ENCODE results near the gene GPC5.

GPC5 gene

GRCh38 chr13:91709180-91709579 is 310.8 kb downstream of the GPC5 start:
- H3K27me3 Mint-ChIP-seq = no peaks in the 10 kb centered on the region
- ATAC-seq (ENCODE audit: low read depth) (no peak), DNase-seq (ENCODE audit: low spot score in 2 of 2) (no peak)
- H3K4me1 Mint-ChIP-seq = no peaks in the 10 kb centered on the region
- H3K9me3 Mint-ChIP-seq = no peaks in the 10 kb centered on the region
- H3K4me3 Mint-ChIP-seq = no peak overlapping the region
- no peaks in the 10 kb centered on the region for H3K36me3 Mint-ChIP-seq
- no peak overlapping the region for H3K27ac Mint-ChIP-seq

GRCh38 chr13:91710733-91711132 is 312.3 kb downstream of the GPC5 start:
- Mint-ChIP-seq H3K4me1 (no peaks in the 10 kb centered on the region), H3K27me3 (no peaks in the 10 kb centered on the region), H3K9me3 (no peaks in the 10 kb centered on the region), H3K4me3 (no peak overlapping the region), H3K27ac (no peak overlapping the region), H3K36me3 (no peaks in the 10 kb centered on the region)
- no peak for ATAC-seq (ENCODE audit: low read depth)
- no peak for DNase-seq (ENCODE audit: low spot score in 2 of 2)

GRCh38 chr13:91714855-91715254 is 316.4 kb downstream of the GPC5 start:
- Mint-ChIP-seq H3K36me3 (no peaks in the 10 kb centered on the region), H3K27ac (no peak overlapping the region), H3K4me3 (no peak overlapping the region), H3K9me3 (peaks cover 3% of the 10 kb centered on the region), H3K4me1 (no peaks in the 10 kb centered on the region), H3K27me3 (no peaks in the 10 kb centered on the region)
- ATAC-seq (ENCODE audit: low read depth) = no peak
- DNase-seq (ENCODE audit: low spot score in 2 of 2) = no peak

- Mint-ChIP-seq H3K4me3 (no peak overlapping the region), H3K27me3 (no peaks in the 10 kb centered on the region), H3K4me1 (no peaks in the 10 kb centered on the region), H3K36me3 (no peaks in the 10 kb centered on the region), H3K27ac (no peak overlapping the region), H3K9me3 (peaks cover 3% of the 10 kb centered on the region)
- DNase-seq (ENCODE audit: low spot score in 2 of 2) = no peak
- ATAC-seq (ENCODE audit: low read depth) = no peak
Observed at GRCh38 chr13:91716436-91717065, 318.1 kb downstream of the GPC5 start.

GRCh38 chr13:91719033-91719432 is 320.6 kb downstream of the GPC5 start:
- H3K36me3 Mint-ChIP-seq = no peaks in the 10 kb centered on the region
- H3K27me3 Mint-ChIP-seq = no peaks in the 10 kb centered on the region
- H3K9me3 Mint-ChIP-seq = peaks cover 3% of the 10 kb centered on the region
- DNase-seq (ENCODE audit: low spot score in 2 of 2) = no peak
- no peaks in the 10 kb centered on the region for H3K4me1 Mint-ChIP-seq
- no peak overlapping the region for H3K27ac Mint-ChIP-seq
- ATAC-seq (ENCODE audit: low read depth) = no peak
- H3K4me3 Mint-ChIP-seq = no peak overlapping the region

GRCh38 chr13:91721413-91721812 is 323.0 kb downstream of the GPC5 start:
- Mint-ChIP-seq H3K9me3 (peaks cover 3% of the 10 kb centered on the region), H3K27me3 (no peaks in the 10 kb centered on the region), H3K36me3 (no peaks in the 10 kb centered on the region), H3K4me3 (no peak overlapping the region), H3K4me1 (no peaks in the 10 kb centered on the region), H3K27ac (no peak overlapping the region)
- ATAC-seq (ENCODE audit: low read depth) (no peak), DNase-seq (ENCODE audit: low spot score in 2 of 2) (no peak)

- DNase-seq (ENCODE audit: low spot score in 2 of 2) (peak in 1 of 2 donors; percentile 0), ATAC-seq (ENCODE audit: low read depth) (no peak)
- no peaks in the 10 kb centered on the region for H3K4me1 Mint-ChIP-seq
- no peak overlapping the region for H3K27ac Mint-ChIP-seq
- H3K9me3 Mint-ChIP-seq = peaks cover 1% of the 10 kb centered on the region
- no peaks in the 10 kb centered on the region for H3K27me3 Mint-ChIP-seq
- H3K36me3 Mint-ChIP-seq = no peaks in the 10 kb centered on the region
- no peak overlapping the region for H3K4me3 Mint-ChIP-seq
Observed at GRCh38 chr13:91722267-91722884, 324.0 kb downstream of the GPC5 start.

- H3K27me3 Mint-ChIP-seq = no peaks in the 10 kb centered on the region
- no peaks in the 10 kb centered on the region for H3K36me3 Mint-ChIP-seq
- H3K4me1 Mint-ChIP-seq = no peaks in the 10 kb centered on the region
Observed at GRCh38 chr13:91724591-91724990, 326.2 kb downstream of the GPC5 start.

GRCh38 chr13:91725646-91726045 is 327.2 kb downstream of the GPC5 start:
- no peak overlapping the region for H3K27ac Mint-ChIP-seq
- no peak overlapping the region for H3K4me3 Mint-ChIP-seq
- H3K4me1 Mint-ChIP-seq = no peaks in the 10 kb centered on the region
- no peaks in the 10 kb centered on the region for H3K27me3 Mint-ChIP-seq
- H3K36me3 Mint-ChIP-seq = no peaks in the 10 kb centered on the region
- ATAC-seq (ENCODE audit: low read depth) (no peak), DNase-seq (ENCODE audit: low spot score in 2 of 2) (no peak)
- H3K9me3 Mint-ChIP-seq = no peaks in the 10 kb centered on the region

More at GRCh38 chr13:91724591-91724990, 326.2 kb downstream of the GPC5 start:
- H3K27ac Mint-ChIP-seq = no peak overlapping the region
- DNase-seq (ENCODE audit: low spot score in 2 of 2) = no peak
- no peak overlapping the region for H3K4me3 Mint-ChIP-seq
- ATAC-seq (ENCODE audit: low read depth) = no peak
- no peaks in the 10 kb centered on the region for H3K9me3 Mint-ChIP-seq

GRCh38 chr13:91726671-91727070 is 328.2 kb downstream of the GPC5 start:
- ATAC-seq (ENCODE audit: low read depth) (no peak), DNase-seq (ENCODE audit: low spot score in 2 of 2) (no peak)
- Mint-ChIP-seq H3K9me3 (no peaks in the 10 kb centered on the region), H3K4me1 (no peaks in the 10 kb centered on the region), H3K27me3 (no peaks in the 10 kb centered on the region), H3K27ac (no peak overlapping the region), H3K36me3 (no peaks in the 10 kb centered on the region), H3K4me3 (no peak overlapping the region)

GRCh38 chr13:91729859-91730258 is 331.4 kb downstream of the GPC5 start:
- no peaks in the 10 kb centered on the region for H3K36me3 Mint-ChIP-seq
- H3K27ac Mint-ChIP-seq = no peak overlapping the region
- ATAC-seq (ENCODE audit: low read depth) (no peak), DNase-seq (ENCODE audit: low spot score in 2 of 2) (no peak)
- H3K9me3 Mint-ChIP-seq = no peaks in the 10 kb centered on the region
- H3K27me3 Mint-ChIP-seq = no peaks in the 10 kb centered on the region
- H3K4me3 Mint-ChIP-seq = no peak overlapping the region
- H3K4me1 Mint-ChIP-seq = no peaks in the 10 kb centered on the region

- no peak overlapping the region for H3K4me3 Mint-ChIP-seq
- H3K9me3 Mint-ChIP-seq = peaks cover 3% of the 10 kb centered on the region
- H3K36me3 Mint-ChIP-seq = no peaks in the 10 kb centered on the region
- H3K4me1 Mint-ChIP-seq = peaks cover 2% of the 10 kb centered on the region
- H3K27ac Mint-ChIP-seq = no peak overlapping the region
- ATAC-seq (ENCODE audit: low read depth) (no peak), DNase-seq (ENCODE audit: low spot score in 2 of 2) (no peak)
- no peaks in the 10 kb centered on the region for H3K27me3 Mint-ChIP-seq
Observed at GRCh38 chr13:91739751-91740150, 341.3 kb downstream of the GPC5 start.

- H3K4me3 Mint-ChIP-seq = no peak overlapping the region
- ATAC-seq (ENCODE audit: low read depth) (no peak), DNase-seq (ENCODE audit: low spot score in 2 of 2) (no peak)
- H3K27ac Mint-ChIP-seq = no peak overlapping the region
- peaks cover 3% of the 10 kb centered on the region for H3K9me3 Mint-ChIP-seq
- no peaks in the 10 kb centered on the region for H3K27me3 Mint-ChIP-seq
- peaks cover 2% of the 10 kb centered on the region for H3K4me1 Mint-ChIP-seq
- H3K36me3 Mint-ChIP-seq = no peaks in the 10 kb centered on the region
Observed at GRCh38 chr13:91740756-91741155, 342.3 kb downstream of the GPC5 start.

GRCh38 chr13:91741925-91742324 is 343.5 kb downstream of the GPC5 start:
- H3K36me3 Mint-ChIP-seq = no peaks in the 10 kb centered on the region
- no peak overlapping the region for H3K4me3 Mint-ChIP-seq
- no peaks in the 10 kb centered on the region for H3K27me3 Mint-ChIP-seq
- peaks cover 2% of the 10 kb centered on the region for H3K4me1 Mint-ChIP-seq
- H3K27ac Mint-ChIP-seq = no peak overlapping the region
- no peak for DNase-seq (ENCODE audit: low spot score in 2 of 2)
- H3K9me3 Mint-ChIP-seq = peaks cover 3% of the 10 kb centered on the region
- no peak for ATAC-seq (ENCODE audit: low read depth)

GRCh38 chr13:91744284-91744683 is 345.9 kb downstream of the GPC5 start:
- Mint-ChIP-seq H3K9me3 (peaks cover 6% of the 10 kb centered on the region), H3K4me1 (peaks cover 2% of the 10 kb centered on the region), H3K36me3 (no peaks in the 10 kb centered on the region), H3K27ac (no peak overlapping the region), H3K27me3 (no peaks in the 10 kb centered on the region), H3K4me3 (no peak overlapping the region)
- DNase-seq (ENCODE audit: low spot score in 2 of 2) (no peak), ATAC-seq (ENCODE audit: low read depth) (no peak)
